H9 (cell line): ENCODE measurements around the gene RUNX2. TPM values are rescaled to one million over a fixed set of nuclear protein-coding genes. Genes with fewer than 3 reads are reported as not detected.

Experiments
- DNase-seq: peaks from one replicate; pipeline ENCODE4 v3.0.0-alpha.2; 2017
- H2AFZ ChIP-seq: one replicate; pipeline ENCODE4 v1.6.1; 2013; ENCODE audit warnings: mild to moderate bottlenecking, low read length, control low read depth, moderate library complexity
- H2AK5ac ChIP-seq: 2 replicates; pipeline ENCODE4 v1.6.1; 2013; ENCODE audit warnings: low read length, control low read depth, mixed read lengths; ENCODE audit not compliant: insufficient read length
- H2BK120ac ChIP-seq: one replicate; pipeline ENCODE4 v1.6.1; 2013; ENCODE audit warnings: low read depth, mild to moderate bottlenecking, low read length, control low read depth, inconsistent platforms; ENCODE audit not compliant: poor library complexity, severe bottlenecking
- H2BK12ac ChIP-seq: 2 replicates; pipeline ENCODE4 v1.6.1; 2013; ENCODE audit warnings: low read length, control low read depth, mixed read lengths, low read depth; ENCODE audit not compliant: insufficient read length
- H2BK15ac ChIP-seq: 2 replicates; pipeline ENCODE4 v1.6.1; 2013; ENCODE audit warnings: low read depth, low read length, control low read depth
- H2BK20ac ChIP-seq: one replicate; pipeline ENCODE4 v1.6.1; 2013; ENCODE audit warnings: low read depth, mild to moderate bottlenecking, low read length, control low read depth, inconsistent platforms; ENCODE audit not compliant: poor library complexity, severe bottlenecking
- H2BK5ac ChIP-seq: 2 replicates; pipeline ENCODE4 v1.6.1; 2013; ENCODE audit warnings: low read length, control low read depth, mixed read lengths; ENCODE audit not compliant: insufficient read length
- H3K14ac ChIP-seq: 2 replicates; pipeline ENCODE4 v1.6.1; 2013; ENCODE audit warnings: low read length, control low read depth; ENCODE audit not compliant: insufficient read depth
- H3K18ac ChIP-seq: 2 replicates; pipeline ENCODE4 v1.6.1; 2013; ENCODE audit warnings: low read depth, mild to moderate bottlenecking, mixed read lengths, low read length, control low read depth; ENCODE audit not compliant: insufficient read length
- H3K23ac ChIP-seq: 2 replicates; pipeline ENCODE4 v1.6.1; 2013; ENCODE audit warnings: low read length, control low read depth, mixed read lengths, low read depth; ENCODE audit not compliant: insufficient read length
- H3K23me2 ChIP-seq: 2 replicates; pipeline ENCODE4 v1.6.1; 2013; ENCODE audit warnings: low read depth, mild to moderate bottlenecking, mixed read lengths, low read length, control low read depth; ENCODE audit not compliant: insufficient read length, poor library complexity, severe bottlenecking
- H3K27ac ChIP-seq: 2 replicates; pipeline ENCODE4 v1.5.1; 2013; ENCODE audit warnings: low read length, control low read depth, mixed read lengths, low read depth; ENCODE audit not compliant: insufficient read length
- H3K27me3 ChIP-seq: 2 replicates; pipeline ENCODE4 v1.6.1; 2013; ENCODE audit warnings: low read length, control low read depth, inconsistent platforms; ENCODE audit not compliant: insufficient read depth
- H3K4ac ChIP-seq: 2 replicates; pipeline ENCODE4 v1.6.1; 2013; ENCODE audit warnings: low read depth, mild to moderate bottlenecking, control low read depth, inconsistent platforms, low read length, moderate library complexity
- H3K4me1 ChIP-seq: 2 replicates; pipeline ENCODE4 v1.6.1; 2013; ENCODE audit warnings: low read length, control low read depth, inconsistent platforms; ENCODE audit not compliant: insufficient read depth
- H3K4me2 ChIP-seq: 2 replicates; pipeline ENCODE4 v1.6.1; 2013; ENCODE audit warnings: low read length, control low read depth, mixed read lengths; ENCODE audit not compliant: insufficient read length, insufficient read depth
- H3K56ac ChIP-seq: 2 replicates; pipeline ENCODE4 v1.6.1; 2013; ENCODE audit warnings: low read depth, mild to moderate bottlenecking, mixed read lengths, low read length, control low read depth; ENCODE audit not compliant: insufficient read length
- H3K79me1 ChIP-seq: 2 replicates; pipeline ENCODE4 v1.6.1; 2013; ENCODE audit warnings: low read depth, mild to moderate bottlenecking, moderate library complexity, low read length, control low read depth, inconsistent platforms; ENCODE audit not compliant: insufficient read depth, poor library complexity, severe bottlenecking
- H3K79me2 ChIP-seq: 2 replicates; pipeline ENCODE4 v1.6.1; 2013; ENCODE audit warnings: low read length, control low read depth, inconsistent platforms; ENCODE audit not compliant: insufficient read depth
- H3K9ac ChIP-seq: 2 replicates; pipeline ENCODE4 v1.6.1; 2013; ENCODE audit warnings: low read length, control low read depth, mixed read lengths; ENCODE audit not compliant: insufficient read length; ENCODE audit errors: extremely low read depth
- H3K9me3 ChIP-seq: one replicate; pipeline ENCODE4 v1.6.1; 2013; ENCODE audit warnings: low read depth, low read length, inconsistent platforms; ENCODE audit not compliant: control insufficient read depth
- H3T11ph ChIP-seq: one replicate; pipeline ENCODE4 v1.6.1; 2013; ENCODE audit warnings: mild to moderate bottlenecking, low read length, control low read depth, inconsistent platforms
- H4K20me1 ChIP-seq: one replicate; pipeline ENCODE4 v1.6.1; 2013; ENCODE audit not compliant: control insufficient read depth, insufficient read length, insufficient read depth
- H4K5ac ChIP-seq: 2 replicates; pipeline ENCODE4 v1.6.1; 2013; ENCODE audit warnings: low read depth, mild to moderate bottlenecking, mixed read lengths, low read length, control low read depth; ENCODE audit not compliant: insufficient read length
- H4K8ac ChIP-seq: replicated peaks from 2 replicates; pipeline ENCODE4 v1.6.1; 2013; ENCODE audit warnings: low read length, control low read depth, mixed read lengths, low read depth; ENCODE audit not compliant: insufficient read length
- H4K91ac ChIP-seq: 2 replicates; pipeline ENCODE4 v1.6.1; 2013; ENCODE audit warnings: low read depth, mild to moderate bottlenecking, moderate library complexity, mixed read lengths, low read length, control low read depth; ENCODE audit not compliant: insufficient read length
- H3K27ac Mint-ChIP-seq, 3 experiments: 2 replicates in 2 of 3; 3 replicates in 1 of 3; pipeline ENCODE4 v1.8.0; 2020 to 2021; ENCODE audit warnings: mixed read lengths in 3 of 3, mild to moderate bottlenecking in 1 of 3, moderate library complexity in 1 of 3
- H3K27me3 Mint-ChIP-seq: 2 replicates; pipeline ENCODE4 v1.8.0; 2021; ENCODE audit warnings: low read depth, mild to moderate bottlenecking, moderate library complexity, mixed read lengths
- H3K36me3 Mint-ChIP-seq, 3 experiments: 2 replicates in 2 of 3; 3 replicates in 1 of 3; pipeline ENCODE4 v1.8.0; 2020 to 2021; ENCODE audit warnings: low read depth in 3 of 3, mixed read lengths in 3 of 3; ENCODE audit not compliant: insufficient read depth in 1 of 3
- H3K4me1 Mint-ChIP-seq, 2 experiments: 2 replicates each; pipeline ENCODE4 v1.8.0; 2020; ENCODE audit warnings: mixed read lengths in 2 of 2
- H3K4me3 Mint-ChIP-seq, 2 experiments: 2 replicates in 1 of 2; 3 replicates in 1 of 2; pipeline ENCODE4 v1.8.0; 2020 to 2021; ENCODE audit warnings: mild to moderate bottlenecking in 2 of 2, mixed read lengths in 2 of 2, moderate library complexity in 1 of 2
- H3K9me3 Mint-ChIP-seq, 2 experiments: 2 replicates in 1 of 2; 3 replicates in 1 of 2; pipeline ENCODE4 v1.8.0; 2020; ENCODE audit warnings: mild to moderate bottlenecking in 2 of 2, mixed read lengths in 2 of 2, moderate library complexity in 1 of 2
- WGBS: extraction: QIAGEN DNeasy Blood & Tissue Kit; methylation state at CpG from one replicate; pipeline ENCODE4 v1.1.7; 2013; ENCODE audit warnings: missing lambda C conversion rate, low lambda C conversion rate, mixed read lengths; ENCODE audit not compliant: insufficient read length; ENCODE audit errors: extremely low coverage; 5-methylcytosine and 5-hydroxymethylcytosine counted together
- total RNA-seq: library from RNA; stranded (reverse); gene quantifications from 2 replicates; pipeline ENCODE4 v1.2.1, GENCODE V29; 2021
- TF ChIP-seq, protein P1 (sequence below): fragments of 200-600 bp; sonication (generic); conservative IDR thresholded peaks from 3 replicates; pipeline ENCODE4 v1.8.0; 2021; ENCODE audit warnings: antibody characterized with exemption, mild to moderate bottlenecking

The RUNX2 gene
- total RNA-seq, 1 experiment from 2014 or later, result 0.15 TPM

DNA sequence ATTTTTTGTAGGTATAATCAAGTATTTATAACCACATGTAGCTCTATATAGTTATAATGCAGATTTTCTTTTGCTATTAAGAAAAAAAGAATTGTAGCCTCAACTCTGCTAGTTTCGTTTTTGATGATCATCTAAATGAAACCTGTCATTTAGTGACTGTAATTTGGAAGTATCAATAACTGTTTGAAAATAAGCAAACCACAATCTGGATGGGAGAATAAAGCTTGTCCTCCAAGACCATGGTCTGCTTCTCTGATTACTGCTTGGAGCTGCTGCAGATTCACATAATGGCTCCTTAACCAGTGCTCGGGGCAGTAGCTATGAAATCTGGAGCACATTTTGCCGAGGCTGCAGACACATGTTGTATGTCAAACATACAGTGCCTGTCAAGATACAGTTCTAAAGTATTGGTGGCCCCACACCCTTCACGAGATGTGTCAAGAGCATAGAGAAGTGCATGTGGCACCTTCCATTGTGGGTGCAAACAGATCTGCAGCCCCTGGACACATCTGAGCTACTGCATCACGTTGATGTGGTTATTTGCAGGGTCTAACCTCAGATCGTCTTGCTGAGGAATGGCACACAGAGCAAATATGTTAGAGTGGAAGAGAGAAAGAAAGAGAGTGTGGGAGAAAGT lies 305.3 kb downstream of the RUNX2 start:
- no peak overlapping the region for H3K9ac ChIP-seq
- H2AK5ac ChIP-seq, result no peak overlapping the region
- no peaks in the 10 kb centered on the region for H3K4me1 ChIP-seq
- H3K79me2 ChIP-seq, result no peaks in the 10 kb centered on the region
- Mint-ChIP-seq H3K36me3 (no peaks in the 10 kb centered on the region), H3K4me3 (no peak overlapping the region), H3K9me3 (no peaks in the 10 kb centered on the region), H3K27ac (no peak overlapping the region), H3K27me3 (peaks cover 2% of the 10 kb centered on the region; the same call in 1 of the 2 replicates), H3K4me1 (peaks cover 0 to 10% of the 10 kb centered on the region in 2 experiments; a peak in 2 of 4 replicates)
- H4K5ac ChIP-seq, result no peak overlapping the region
- H3K56ac ChIP-seq, result no peak overlapping the region
- no peak overlapping the region for H3K23ac ChIP-seq
- no peak overlapping the region for H3K4me2 ChIP-seq
- no peaks in the 10 kb centered on the region for H3K23me2 ChIP-seq
- WGBS, result no CpG with 5 or more reads among the region's 6 CpGs
- no peak for DNase-seq
- H4K8ac ChIP-seq, result no peak overlapping the region
- H2BK12ac ChIP-seq, result no peak overlapping the region
- no peak overlapping the region for H2BK15ac ChIP-seq
- H3K27me3 ChIP-seq, result no peaks in the 10 kb centered on the region
- H2BK5ac ChIP-seq, result no peak overlapping the region
- H3T11ph ChIP-seq, result no peak overlapping the region
- no peaks in the 10 kb centered on the region for H3K9me3 ChIP-seq
- no peak overlapping the region for H3K4ac ChIP-seq
- no peak overlapping the region for H3K27ac ChIP-seq
- no peak overlapping the region for H2AFZ ChIP-seq
- no peak overlapping the region for H3K18ac ChIP-seq
- H2BK120ac ChIP-seq, result no peak overlapping the region
- H2BK20ac ChIP-seq, result no peak overlapping the region
- TF ChIP-seq, protein P1, sequence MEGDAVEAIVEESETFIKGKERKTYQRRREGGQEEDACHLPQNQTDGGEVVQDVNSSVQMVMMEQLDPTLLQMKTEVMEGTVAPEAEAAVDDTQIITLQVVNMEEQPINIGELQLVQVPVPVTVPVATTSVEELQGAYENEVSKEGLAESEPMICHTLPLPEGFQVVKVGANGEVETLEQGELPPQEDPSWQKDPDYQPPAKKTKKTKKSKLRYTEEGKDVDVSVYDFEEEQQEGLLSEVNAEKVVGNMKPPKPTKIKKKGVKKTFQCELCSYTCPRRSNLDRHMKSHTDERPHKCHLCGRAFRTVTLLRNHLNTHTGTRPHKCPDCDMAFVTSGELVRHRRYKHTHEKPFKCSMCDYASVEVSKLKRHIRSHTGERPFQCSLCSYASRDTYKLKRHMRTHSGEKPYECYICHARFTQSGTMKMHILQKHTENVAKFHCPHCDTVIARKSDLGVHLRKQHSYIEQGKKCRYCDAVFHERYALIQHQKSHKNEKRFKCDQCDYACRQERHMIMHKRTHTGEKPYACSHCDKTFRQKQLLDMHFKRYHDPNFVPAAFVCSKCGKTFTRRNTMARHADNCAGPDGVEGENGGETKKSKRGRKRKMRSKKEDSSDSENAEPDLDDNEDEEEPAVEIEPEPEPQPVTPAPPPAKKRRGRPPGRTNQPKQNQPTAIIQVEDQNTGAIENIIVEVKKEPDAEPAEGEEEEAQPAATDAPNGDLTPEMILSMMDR, result no peak
- no peaks in the 10 kb centered on the region for H3K79me1 ChIP-seq
- no peaks in the 10 kb centered on the region for H4K20me1 ChIP-seq
- no peak overlapping the region for H3K14ac ChIP-seq
- no peak overlapping the region for H4K91ac ChIP-seq
